ENCODE data around the gene BNIP2. TPM values are rescaled to one million over a fixed set of nuclear protein-coding genes. Genes with fewer than 3 reads are reported as not detected.

The BNIP2 gene
- total RNA-seq, 1 experiment from 2014 or later, result 43.5 TPM

GRCh38 chr15:59657635-59658125 is 31.4 kb downstream of the BNIP2 start:
- H2BK120ac ChIP-seq (ENCODE audit: low read depth, low read length, poor library complexity, severe bottlenecking), result no peak overlapping the region
- Mint-ChIP-seq H3K36me3 (ENCODE audit: insufficient read depth in 1 of 3, low read depth in 3 of 3) (peaks cover 9 to 23% (median 12%) of the 10 kb centered on the region in 3 experiments; a peak in 6 of 7 replicates), H3K27me3 (ENCODE audit: low read depth) (no peaks in the 10 kb centered on the region), H3K27ac (no peak overlapping the region; a peak in 1 of 7 replicates), H3K4me3 (no peak overlapping the region), H3K4me1 (no peaks in the 10 kb centered on the region), H3K9me3 (no peaks in the 10 kb centered on the region)
- H3K23ac ChIP-seq (ENCODE audit: insufficient read length, low read depth, low read length), result no peak overlapping the region
- no peak overlapping the region for H3K27ac ChIP-seq (ENCODE audit: insufficient read length, low read depth, low read length)
- H4K91ac ChIP-seq (ENCODE audit: insufficient read length, low read depth, low read length), result no peak overlapping the region
- no peak overlapping the region for H3K18ac ChIP-seq (ENCODE audit: insufficient read length, low read depth, low read length)
- H3K79me2 ChIP-seq (ENCODE audit: insufficient read depth, low read length), result peaks cover 18% of the 10 kb centered on the region; the same call in 1 of the 2 replicates
- no peaks in the 10 kb centered on the region for H3K23me2 ChIP-seq (ENCODE audit: insufficient read length, low read depth, low read length, poor library complexity, severe bottlenecking)
- H2AFZ ChIP-seq (ENCODE audit: low read length), result no peak overlapping the region
- H4K20me1 ChIP-seq (ENCODE audit: control insufficient read depth, insufficient read depth, insufficient read length), result no peaks in the 10 kb centered on the region
- peak; percentile 34 for DNase-seq
- H3K4me2 ChIP-seq (ENCODE audit: insufficient read depth, insufficient read length, low read length), result no peak overlapping the region
- H2AK5ac ChIP-seq (ENCODE audit: insufficient read length, low read length), result no peak overlapping the region
- no peak overlapping the region for H3K56ac ChIP-seq (ENCODE audit: insufficient read length, low read depth, low read length)
- no peak overlapping the region for H3T11ph ChIP-seq (ENCODE audit: low read length)
- TF ChIP-seq, protein P1, sequence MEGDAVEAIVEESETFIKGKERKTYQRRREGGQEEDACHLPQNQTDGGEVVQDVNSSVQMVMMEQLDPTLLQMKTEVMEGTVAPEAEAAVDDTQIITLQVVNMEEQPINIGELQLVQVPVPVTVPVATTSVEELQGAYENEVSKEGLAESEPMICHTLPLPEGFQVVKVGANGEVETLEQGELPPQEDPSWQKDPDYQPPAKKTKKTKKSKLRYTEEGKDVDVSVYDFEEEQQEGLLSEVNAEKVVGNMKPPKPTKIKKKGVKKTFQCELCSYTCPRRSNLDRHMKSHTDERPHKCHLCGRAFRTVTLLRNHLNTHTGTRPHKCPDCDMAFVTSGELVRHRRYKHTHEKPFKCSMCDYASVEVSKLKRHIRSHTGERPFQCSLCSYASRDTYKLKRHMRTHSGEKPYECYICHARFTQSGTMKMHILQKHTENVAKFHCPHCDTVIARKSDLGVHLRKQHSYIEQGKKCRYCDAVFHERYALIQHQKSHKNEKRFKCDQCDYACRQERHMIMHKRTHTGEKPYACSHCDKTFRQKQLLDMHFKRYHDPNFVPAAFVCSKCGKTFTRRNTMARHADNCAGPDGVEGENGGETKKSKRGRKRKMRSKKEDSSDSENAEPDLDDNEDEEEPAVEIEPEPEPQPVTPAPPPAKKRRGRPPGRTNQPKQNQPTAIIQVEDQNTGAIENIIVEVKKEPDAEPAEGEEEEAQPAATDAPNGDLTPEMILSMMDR (conservative IDR thresholded peaks at IDR 0.05), result no peak
- H4K8ac ChIP-seq (replicated peaks; ENCODE audit: insufficient read length, low read depth, low read length), result no peak overlapping the region
- H2BK20ac ChIP-seq (ENCODE audit: low read depth, low read length, poor library complexity, severe bottlenecking), result no peak overlapping the region
- no peak overlapping the region for H2BK15ac ChIP-seq (ENCODE audit: low read depth, low read length)
- no peak overlapping the region for H4K5ac ChIP-seq (ENCODE audit: insufficient read length, low read depth, low read length)
- H3K4me1 ChIP-seq (ENCODE audit: insufficient read depth, low read length), result peaks cover 3% of the 10 kb centered on the region; the same call in 1 of the 2 replicates
- no CpG with 5 or more reads among the region's 23 CpGs for WGBS (ENCODE audit: extremely low coverage, insufficient read length, low lambda C conversion rate)
- no peaks in the 10 kb centered on the region for H3K27me3 ChIP-seq (ENCODE audit: insufficient read depth, low read length)
- no peak overlapping the region for H2BK5ac ChIP-seq (ENCODE audit: insufficient read length, low read length)
- no peak overlapping the region for H3K4ac ChIP-seq (ENCODE audit: low read depth, low read length)
- H3K79me1 ChIP-seq (ENCODE audit: insufficient read depth, low read depth, low read length, poor library complexity, severe bottlenecking), result peaks cover 13% of the 10 kb centered on the region
- H3K9ac ChIP-seq (ENCODE audit: extremely low read depth, insufficient read length, low read length), result no peak overlapping the region
- H2BK12ac ChIP-seq (ENCODE audit: insufficient read length, low read depth, low read length), result no peak overlapping the region
- no peaks in the 10 kb centered on the region for H3K9me3 ChIP-seq (ENCODE audit: control insufficient read depth, low read depth, low read length)
- H3K14ac ChIP-seq (ENCODE audit: insufficient read depth, low read length), result no peak overlapping the region
